HG03354 (cell line): ENCODE measurements around the gene DDOST.
A peak's percentile ranks its signal among the peaks of the same experiment; 100 is the strongest.

ENCODE experiments used
- ATAC-seq: cut with Tn5 transposase; IDR thresholded peaks from one replicate; pipeline ENCODE4 v1.9.1; 2021; ENCODE audit warnings: mild to moderate bottlenecking; ENCODE audit not compliant: unreplicated experiment, poor library complexity, severe bottlenecking

Gene DDOST

DNA sequence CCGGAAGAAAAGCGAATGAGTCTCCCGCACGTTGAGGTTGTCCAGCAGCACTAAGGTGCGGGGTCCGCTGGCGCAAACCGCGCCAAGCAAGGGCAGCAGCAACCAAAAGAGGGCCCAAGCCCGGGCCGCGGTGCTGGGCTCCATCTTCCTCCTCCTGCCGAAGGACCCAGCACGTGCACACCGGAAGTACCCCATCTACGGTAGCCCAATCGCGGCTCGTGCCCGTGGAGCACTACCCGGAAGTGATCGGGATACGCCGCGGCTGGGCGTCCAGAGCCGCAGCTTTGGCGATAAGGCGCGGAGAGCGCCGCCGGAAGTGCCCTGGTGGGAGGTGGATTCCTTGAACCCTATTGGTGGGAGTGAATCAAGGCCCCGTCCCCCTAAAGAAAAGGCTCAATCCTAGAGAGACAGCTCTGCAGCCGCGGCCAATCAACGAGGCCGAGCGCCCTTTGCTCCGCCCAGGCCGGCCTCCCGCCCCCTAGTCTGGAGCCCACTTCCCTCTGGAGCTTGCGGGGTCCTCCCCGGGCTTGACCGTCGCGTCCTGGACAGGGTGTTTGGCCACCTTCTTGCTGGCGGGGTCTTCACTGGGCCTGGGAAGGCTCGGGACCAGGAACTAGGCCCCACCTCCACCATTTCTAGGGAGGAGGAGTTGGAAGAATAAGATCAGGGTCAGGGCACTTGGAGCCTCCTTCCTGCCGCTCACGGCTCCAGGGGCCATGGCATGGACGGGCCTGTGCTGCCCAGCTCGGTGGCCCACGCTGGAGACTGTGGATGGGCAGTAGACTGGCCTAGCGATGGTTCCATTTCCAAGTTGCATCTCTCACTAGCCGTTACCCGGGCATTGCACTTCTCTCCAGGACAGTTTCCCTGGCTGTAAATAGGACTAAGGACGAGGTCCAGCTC, at the start of gene DDOST:
Gene DDOST, minus strand, starts transcription at position 163 of the 903 bp plus-strand sequence. Its CDS starts 19 bp downstream, at position 144.
- peak; percentile 97 for ATAC-seq

DNA sequence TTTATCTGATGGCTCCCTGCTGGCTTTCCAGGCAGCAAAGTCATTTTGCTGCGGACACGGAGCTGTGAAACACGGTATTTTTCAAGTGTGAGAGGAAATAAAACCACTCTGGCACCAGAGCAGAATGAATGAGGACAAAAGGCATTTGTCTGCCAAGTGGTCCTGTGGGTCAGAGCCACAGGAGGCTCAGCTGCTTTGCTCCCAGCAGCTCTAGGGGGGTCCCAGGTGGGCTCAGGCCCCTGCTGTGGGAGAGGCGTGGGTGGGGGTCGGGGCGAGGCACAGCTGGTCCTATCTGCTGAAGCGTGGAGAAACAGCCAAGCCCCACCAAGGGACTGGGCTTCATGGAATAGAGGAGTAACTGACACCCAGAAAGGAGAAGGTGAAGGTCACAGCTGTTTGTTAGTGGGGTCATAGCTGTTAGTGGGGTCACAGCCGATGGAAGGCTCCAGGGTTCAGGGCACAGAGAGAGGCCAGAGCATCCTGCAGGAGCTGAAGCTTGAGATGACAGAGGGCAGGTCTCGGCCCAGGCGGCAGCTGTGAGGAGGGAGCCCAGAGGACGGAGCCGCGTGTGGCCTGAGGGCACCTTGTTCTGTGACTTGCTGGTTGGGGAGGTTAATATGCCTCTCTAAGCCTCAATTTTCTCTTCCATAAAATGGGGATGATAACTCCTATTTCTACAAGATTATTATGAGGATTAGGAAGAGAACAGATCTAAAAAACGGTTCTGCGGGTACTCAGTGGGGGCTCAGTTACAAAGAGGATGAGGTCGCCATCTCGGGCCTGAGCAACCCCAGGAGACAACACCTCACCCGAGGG, 49.5 kb upstream of the DDOST start:
- no peak for ATAC-seq

DNA sequence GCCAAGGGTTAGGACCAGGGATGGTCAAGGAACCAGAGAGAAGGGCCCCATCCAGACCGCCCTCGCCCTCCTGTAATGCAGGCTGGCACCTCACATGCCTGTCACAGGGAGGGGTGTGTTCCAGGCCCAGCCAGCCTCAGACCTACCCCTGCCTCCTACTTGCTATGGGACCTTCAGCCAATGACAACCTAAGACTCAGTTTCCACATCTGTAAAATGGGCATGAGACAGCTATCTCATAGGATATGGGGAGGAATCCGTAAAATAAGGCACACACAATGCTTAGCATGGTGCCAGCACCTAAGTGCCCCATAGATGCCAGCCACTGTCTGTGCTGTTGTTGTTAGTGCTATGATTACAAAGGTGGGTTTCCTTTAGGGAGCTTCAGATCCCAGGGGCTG, 48.7 kb upstream of the DDOST start:
- ATAC-seq: no peak

DNA sequence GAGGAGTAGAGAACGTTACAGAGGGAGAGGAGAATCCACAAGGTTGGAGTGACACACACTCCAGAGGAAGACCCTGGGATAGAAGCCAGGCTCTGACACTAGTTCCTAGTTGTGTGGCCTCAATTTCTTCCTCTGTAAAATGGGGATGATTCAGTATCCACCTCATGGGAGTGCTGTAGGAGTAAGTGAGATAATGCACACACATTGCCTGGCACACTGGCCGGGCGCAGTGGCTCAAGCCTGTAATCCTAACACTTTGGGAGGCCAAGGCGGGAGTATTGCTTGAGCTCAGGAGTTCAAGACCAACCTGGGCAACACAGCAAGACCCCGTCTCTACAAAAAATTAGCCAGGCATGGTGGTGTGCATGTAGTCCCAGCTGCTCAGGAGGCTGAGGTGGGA, 47.7 kb upstream of the DDOST start:
- no peak for ATAC-seq

DNA sequence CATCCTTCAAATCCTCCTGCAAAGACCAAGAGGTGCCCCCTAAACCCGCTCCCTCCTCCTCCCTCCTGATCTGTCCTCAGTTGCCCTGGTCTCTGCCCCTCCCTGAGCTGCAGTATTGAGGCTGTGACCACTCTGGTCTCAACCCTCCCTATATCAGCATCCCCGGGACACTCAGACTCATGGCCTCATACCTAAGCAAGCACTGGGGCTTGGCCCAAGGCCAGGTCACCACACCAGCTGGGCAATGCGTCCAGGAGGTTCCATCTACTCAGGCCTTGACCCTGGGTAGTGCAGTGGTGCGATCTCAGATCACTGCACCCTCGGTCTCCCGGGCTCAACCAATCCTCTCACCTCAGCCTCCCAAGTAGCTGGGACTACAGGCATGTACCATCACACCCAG, 46.9 kb upstream of the DDOST start:
- no peak for ATAC-seq

DNA sequence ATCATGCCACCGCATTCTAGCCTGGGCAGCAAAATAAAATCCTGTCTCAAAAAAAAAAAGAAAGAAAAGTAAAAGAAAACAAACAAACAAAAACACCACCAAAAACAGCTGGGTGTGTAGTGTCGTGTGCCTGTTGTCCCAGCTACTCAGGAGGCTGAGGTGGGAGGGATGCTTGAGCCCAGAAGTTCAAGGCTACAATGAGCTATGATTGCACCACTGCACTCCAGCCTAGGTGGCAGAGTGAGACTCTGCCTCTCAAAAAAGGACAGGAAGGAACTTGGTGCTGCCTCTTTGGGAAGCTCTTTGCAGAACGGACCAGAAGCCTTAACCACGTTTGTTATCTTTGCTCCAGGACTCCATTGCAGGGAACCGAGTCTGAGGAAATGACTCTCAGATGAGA, 45.7 kb upstream of the DDOST start:
- ATAC-seq: no peak

DNA sequence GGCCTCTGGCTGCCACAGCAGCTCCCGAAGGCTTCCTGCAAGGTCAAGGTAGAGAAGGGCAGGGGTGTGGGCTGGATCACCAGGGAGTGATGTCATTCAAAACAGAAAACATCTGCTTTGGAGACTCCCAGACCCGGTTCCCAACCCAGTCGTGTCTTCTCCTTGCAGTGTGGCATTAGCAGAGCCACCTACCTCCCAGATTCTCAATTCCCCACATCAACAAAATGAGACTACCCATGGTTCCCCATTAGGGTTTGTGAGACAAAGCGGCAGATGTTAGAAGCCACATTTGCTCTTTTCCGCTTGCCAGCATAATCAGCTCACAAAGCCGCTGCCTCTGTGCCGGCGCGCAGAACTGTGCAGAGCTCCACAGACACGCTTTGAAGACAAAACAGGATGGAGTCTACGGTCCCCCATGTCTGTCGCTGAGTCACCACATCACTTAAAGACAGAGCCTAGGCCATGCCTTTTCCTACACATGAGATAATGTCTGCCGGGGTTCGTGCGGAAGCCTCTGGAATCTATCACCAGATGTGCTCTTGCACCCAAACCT, 44.1 kb upstream of the DDOST start:
- ATAC-seq: no peak

DNA sequence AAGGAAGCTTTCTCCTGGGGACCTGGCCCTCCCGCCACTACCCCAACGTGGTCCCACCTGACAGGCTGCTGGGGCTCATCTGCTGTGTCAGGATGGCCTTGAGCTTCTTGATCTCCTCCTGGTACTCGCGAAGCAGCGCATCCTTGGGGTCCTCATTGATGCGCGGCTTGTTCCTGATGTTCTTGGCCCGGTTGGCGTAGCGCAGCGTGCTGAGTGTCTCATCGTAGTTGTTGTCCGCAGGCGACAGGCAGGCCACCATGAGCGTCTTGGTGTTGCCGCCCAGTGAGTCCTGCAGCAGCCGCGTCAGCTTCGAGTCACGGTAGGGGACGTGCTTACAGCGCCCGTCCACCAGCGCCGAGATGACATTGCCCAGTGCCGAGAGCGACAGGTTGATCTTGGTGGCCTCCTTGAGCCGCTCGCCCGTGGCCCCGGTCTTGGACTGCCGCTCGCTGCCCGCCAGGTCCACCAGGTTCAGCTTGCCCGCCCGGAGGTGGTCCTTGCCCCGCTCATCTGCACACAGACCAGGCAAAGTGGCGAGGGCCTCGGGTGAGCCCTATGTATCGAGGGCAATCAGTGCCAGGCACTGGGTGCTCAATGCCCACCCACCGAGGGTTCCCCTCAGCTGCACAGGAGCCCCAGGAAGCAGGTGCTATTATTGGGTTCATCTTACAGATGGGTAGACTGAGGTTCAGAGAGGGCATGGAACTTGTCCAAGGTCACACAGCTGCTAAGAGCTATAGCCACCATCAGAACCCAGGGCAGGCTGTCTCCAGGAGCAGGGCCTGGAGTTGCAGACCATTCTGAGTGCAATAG, 43.4 kb upstream of the DDOST start:
- ATAC-seq: no peak

DNA sequence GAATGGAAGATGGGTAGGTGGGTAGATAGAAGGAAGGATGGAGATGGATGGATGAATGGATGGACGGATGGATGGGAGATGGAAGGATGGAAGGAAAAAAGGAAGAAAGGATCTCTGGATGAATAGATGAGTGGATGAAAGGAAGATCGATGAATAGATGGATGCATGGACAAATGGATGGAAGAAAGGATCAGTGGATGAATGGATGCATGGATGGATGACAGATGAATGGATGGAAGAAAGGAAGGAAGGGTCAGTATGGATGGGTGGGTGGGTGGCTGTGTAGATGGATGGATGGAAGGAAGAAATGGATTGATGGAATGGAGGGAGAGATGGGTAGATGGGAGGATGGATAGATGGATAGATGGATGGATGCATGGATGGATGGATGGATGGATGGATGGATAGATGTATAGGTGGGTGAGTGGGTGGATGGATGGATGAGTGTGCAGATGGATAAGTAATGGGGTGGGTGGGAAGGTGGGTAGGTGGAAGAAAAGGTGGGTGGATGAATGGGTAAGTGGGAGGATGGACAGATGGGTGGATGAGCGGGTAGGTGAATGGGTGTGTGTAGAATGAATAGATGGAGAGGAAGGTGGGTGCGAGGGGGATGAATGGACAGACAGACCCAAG, 42.1 kb upstream of the DDOST start:
- no peak for ATAC-seq

DNA sequence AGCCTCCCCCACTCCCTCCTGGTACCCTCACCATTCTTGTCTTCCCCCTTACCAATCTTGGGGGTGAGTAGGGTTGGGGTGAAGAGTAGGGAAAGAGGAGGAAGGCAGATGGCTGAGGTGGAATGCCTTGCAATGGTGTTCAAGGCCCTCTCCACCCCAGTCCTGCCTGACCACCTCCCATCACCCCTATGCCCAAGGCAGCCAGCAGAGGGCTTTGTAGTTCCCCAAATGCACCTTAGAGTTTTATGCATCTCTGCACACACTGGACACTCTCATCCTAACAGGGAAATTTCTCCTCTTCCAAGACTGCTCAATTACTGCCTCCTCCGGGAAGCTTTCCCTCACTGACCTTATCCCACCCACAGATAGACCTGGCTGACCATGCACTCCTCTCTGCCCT, 41.2 kb upstream of the DDOST start:
- no peak for ATAC-seq

DNA sequence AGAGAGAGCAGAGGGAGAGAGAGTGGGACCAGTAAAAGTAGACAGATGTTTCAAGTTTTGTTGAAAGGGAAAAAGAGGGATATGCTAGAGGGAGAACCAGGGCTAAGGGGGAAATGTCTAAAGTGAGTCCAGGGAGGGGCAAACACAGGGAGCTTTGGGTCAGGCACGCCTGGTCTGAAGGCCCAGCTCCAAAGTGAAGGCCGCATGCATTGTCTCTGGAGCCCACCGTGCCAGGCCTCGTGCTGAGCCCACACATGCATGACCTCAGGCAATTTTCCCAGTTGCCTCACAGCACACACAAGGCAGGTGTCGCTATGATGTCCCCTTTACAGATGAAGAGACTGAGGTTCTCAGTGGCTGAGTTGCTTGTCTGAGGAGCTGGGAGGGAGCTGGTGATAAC, 40.7 kb upstream of the DDOST start:
- no peak for ATAC-seq

DNA sequence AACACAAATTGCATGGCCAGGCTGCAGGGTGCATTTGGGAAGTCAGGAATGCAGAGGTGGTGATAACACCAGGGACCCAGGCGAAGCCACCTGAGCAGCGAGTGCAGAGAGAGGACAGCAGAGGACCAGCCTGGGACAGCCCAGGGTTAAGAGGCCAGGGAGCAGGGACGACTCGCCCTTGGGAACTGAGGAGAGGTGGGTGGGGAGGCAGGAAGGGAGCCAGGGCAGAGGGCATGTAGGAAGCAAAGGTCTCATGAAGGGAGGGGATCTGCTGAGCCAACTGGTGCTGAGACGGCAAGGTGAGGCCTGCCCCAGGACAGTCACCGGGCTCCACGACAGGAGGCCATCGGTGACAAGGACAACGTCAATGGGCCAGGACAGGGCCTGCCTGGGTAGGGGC, 40.3 kb upstream of the DDOST start:
- ATAC-seq: no peak

DNA sequence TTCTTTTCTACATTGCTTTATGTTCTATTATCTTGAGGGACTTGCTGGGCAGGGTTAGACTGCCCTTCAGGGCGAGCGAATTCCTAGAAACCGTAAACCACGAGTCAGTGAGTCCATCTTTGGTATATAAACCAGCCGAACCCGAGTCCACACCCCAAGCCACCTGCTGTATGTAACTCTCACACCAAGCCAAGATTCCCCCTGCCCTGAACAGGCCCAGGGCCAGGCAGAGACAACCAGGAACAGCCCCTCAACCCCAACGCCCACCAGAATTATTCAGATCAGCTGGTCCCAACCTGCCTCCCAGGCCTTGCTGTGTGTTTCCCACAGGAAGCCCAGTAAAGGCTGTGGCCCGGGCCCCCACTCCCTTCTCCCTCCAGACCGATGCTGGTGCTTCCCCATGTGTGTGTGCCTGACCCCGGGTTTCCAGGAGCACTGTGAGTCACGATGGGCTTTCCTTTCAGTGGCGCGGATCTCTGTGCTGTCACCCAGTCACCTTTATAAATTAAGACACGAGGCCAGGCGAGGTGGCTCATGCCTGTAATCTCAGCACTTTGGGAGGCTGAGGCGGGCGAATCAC, 39.6 kb upstream of the DDOST start:
- ATAC-seq: no peak

DNA sequence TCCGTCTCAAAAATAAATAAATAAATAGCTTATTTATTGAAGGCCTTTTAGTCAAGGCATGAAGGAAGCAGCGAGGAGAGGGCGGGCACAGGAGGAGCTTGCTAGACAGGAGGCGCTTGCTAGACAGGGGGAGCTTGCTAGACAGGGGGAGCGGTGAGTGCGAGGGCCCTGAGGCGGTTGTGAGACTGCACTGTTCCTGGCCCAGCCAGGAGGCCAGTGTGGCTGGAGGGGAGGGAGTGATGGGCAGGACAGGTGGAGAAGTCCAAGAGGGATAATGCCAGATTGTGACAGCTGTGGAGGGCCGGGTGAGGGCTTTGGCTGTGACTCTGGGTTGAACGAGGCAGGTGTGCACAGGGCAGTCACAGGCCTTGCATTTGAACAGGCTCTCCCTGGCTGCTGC, 38.4 kb upstream of the DDOST start:
- ATAC-seq: no peak

DNA sequence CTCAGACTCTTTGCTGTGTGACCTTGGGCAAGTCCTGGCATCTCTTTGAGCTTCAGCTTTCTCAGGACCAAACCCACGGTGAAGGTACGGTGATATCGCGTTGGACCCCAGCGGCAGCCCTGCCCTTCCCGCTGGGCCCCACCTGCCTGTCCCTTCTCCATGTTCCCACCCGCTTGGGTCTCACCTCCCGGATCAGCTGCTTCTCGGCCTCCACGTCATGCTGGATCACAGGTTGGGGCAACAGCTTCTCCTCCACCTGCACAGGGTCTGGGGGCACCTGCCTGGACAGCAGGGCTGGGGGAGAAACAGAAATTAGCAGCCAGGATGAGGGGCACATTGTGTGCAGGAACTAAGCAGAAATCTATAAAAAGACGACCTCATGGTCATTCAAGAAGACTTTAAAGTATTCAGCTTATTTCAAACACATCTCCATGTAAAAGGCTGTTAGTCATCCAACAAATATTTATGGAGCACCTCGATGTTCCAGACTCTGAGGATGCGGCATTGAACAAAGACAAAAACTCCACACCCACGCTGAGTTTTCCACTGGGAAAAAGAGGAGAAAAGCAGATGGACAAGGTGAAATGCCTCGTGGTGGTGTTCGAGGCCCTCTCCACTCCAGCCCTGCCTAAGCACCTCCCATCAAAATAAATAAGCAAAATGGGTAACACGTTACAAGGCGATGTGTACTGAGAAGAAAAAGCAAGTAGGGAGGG, 37.2 kb upstream of the DDOST start:
- ATAC-seq: no peak

DNA sequence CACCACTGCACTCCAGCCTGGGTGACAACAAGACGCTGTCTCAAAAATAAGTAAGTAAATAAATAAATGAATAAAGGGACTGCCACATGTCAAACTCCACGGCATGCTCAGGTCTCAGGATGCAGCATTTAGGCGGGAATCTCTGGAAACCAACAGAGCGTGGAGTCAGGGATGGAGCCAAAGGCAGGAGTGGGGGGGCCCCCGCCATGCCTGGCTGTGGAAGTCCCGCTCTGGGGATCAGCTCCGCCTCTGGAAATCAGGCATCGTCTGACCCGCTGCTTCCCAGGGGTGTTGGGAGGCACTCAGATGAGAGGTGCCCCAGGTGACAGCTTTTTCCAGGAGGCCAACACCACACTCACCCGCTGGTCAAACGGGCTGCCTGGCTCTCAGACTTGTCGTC, 36.4 kb upstream of the DDOST start:
- ATAC-seq: no peak

DNA sequence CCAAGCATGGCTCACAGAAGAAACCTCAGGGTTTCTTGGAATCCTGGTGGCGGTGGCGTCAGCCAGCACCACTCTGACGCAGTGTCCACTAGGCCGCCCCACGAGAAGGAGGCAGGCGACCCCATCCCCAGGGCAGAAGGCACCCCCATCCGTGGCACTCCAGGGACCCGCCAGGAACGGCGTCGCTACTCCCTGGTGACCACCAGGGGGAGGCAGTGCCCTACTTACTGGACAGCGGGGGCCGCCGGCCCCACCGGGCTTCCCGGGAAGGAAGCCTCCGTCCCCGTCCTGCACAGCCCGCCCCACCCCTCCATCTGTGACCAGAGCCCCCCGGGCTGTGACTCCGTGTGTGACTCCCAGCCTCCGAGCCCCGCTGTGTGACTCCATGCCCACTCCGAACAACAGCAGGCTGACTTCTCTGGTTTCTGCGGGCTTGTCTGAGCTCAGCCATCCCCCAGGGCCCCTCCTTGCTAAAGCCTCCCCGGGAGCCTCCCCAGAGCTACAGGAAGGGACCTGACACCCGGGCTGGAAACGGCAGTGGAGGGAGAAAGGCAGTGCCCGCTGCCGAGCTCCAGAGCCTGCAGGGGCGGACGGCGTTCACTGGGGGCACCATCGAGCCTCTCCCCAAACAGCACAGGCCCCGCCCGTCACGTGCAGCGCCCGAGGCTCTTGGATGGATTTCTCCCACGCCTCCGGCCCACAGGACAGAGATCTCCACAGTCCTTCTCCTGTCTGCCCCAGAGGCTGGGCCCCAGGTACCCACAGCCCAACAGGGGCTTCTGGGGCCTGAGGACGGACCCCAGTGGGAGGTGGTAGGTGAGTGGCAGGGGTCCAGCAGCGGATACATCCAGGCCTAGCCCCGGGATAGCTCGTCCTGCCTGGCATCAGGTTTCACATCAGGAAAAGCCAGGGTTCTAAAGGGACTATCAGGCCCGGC, 35.5 kb upstream of the DDOST start:
- peak; percentile 86 for ATAC-seq
